Measurements from ENCODE around the gene SPNS3.

Gene SPNS3

GRCh38 chr17:4485676-4486646 is 52.2 kb downstream of the SPNS3 start:
- DNase-seq (ENCODE audit: insufficient read length, low spot score) = no peak
- no peak for FAIRE-seq

GRCh38 chr17:4487296-4487695 is 53.6 kb downstream of the SPNS3 start:
- DNase-seq (ENCODE audit: insufficient read length, low spot score) (no peak), FAIRE-seq (no peak)

DNA sequence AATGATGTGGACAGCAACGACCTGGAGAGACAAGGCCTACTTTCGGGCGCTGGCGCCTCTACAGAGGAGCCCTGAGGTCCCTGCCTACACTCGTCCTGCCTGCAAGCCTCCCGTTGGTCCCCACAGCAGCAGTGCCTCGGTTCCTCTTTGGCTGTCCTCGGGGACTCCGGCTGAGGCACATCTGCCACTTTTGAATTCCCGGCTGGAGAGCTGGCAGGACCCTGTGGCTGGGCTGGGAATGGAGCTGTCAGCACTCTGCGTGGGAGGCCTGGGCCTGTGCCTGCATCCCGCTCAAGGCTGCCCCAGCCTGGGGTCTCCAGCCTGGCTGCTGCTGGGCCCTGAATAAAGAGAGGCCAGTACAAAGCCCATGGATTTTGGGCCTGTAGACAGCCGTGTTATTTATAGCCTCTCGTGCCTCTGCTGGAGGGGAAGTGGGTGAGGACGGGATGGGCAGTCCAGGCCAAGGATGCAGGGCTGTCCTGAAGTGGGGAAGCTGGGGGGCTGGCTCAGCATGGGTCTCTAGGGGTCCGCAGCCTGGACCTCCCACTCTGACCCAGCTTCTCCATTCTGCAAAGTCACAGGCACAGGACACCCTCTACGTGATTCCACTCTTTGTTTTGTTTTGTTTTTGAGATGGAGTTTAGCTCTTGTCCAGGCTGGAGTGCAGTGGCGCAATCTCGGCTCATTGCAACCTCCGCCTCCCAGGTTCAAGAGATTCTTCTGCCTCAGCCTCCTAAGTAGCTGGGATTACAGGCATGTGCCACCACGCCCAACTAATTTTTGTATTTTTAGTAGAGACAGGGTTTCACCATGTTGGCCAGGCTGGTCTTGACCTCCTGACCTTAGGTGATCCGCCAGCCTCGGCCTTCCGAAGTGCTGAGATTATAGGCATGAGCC is 54.3 kb downstream of the SPNS3 start:
- no peak for DNase-seq (ENCODE audit: insufficient read length, low spot score)
- no peak for FAIRE-seq

DNA sequence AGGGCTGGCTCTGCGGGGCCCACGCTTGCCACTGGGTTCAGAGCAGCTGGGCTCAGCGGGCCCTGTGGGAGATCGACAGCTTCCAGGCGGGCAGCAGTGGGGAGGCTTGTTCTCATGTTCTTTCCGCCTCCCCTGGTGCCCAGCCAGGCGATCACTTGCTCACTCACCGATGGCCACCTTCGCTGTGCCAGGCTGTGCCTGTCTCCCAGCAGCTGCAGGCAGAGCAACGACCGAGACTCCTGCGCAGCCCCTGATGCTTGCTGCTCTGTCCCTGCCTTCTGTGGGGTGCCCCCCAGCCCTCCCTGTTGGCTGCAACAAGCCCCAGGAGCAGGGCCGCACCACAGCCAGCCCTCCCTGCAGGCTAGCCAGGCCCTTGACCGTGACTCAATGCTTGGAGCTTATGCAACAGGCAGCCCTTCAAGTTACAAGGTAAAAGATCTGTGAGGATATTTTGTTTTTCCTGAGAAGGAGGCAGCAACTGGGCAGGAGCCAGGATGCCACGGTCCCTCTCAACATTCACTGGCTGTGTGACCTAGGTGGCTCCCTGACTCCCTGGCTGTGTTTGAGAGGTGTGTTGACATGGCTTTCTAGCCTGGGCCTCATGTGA is 55.4 kb downstream of the SPNS3 start:
- FAIRE-seq = no peak
- no peak for DNase-seq (ENCODE audit: insufficient read length, low spot score)

DNA sequence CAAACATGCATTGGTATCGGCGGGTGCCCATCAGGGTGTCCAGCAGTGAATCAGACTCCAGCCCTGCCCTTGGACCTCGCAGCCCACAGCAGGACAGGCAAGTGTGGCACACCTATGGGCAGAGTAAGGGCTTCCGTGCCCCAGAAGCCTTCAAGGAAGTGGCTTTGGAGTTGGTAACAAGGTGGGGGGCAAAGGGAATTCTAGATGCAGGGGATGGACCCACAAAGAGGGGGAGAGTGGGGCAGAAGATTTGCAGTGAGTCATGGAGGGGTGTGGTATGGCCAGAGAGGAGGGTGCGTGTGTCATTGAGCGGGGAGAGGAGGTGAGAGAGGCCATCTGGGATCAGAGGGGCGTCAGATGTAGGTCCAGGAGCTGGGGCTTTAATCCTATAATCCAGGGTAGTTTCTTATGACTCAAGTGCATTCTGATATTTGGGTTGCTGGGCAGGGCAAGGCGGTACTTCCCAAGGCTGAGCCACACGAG is 56.4 kb downstream of the SPNS3 start:
- FAIRE-seq = no peak

GRCh38 chr17:4490637-4491061 is 56.9 kb downstream of the SPNS3 start:
- no peak for DNase-seq (ENCODE audit: insufficient read length, low spot score)
- FAIRE-seq = no peak

More for the DNA sequence above, 56.4 kb downstream of the SPNS3 start:
- DNase-seq (ENCODE audit: insufficient read length, low spot score) = no peak

DNA sequence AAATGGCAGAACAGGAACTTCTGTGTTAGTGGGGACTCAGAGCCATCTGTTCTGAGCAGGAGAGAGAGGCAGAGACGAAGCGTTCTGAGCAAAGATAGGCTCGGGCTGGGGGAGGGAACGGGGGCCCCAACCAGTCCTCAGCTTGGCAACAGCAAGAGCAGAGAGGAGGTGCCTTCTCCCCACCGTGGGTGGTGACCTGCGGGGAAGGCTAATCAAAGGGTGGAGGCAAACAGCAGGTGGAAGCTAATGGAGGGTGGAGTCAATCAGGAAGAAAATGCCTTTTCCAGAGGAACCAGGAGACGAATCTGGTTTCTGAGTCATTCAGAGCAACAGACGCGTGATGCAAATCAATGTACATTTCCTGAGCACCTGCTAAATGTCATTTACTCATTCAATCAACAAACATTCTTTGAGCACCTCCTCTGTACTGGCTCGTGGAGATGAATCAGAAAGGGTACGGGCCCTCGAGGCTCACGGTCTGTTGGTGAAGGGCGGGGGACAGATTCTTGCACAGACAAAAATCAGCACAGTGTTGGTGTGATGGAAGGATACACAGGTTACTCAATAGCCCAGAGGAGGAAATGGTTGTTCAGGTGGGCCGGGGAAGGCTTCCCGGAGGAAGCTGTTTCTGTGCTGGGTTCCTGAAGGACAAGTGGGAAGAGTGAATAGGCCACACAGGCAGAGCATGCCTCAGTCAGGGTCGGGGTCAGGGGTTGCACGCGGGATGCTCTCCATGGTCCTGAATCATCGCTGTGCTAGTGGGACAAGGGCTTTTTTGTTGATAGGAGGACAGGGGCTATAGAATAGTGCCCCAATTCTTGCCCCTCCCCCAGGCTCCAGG is 59.2 kb downstream of the SPNS3 start:
- DNase-seq (ENCODE audit: insufficient read length, low spot score) (peak; percentile 58), FAIRE-seq (peak; percentile 4)

DNA sequence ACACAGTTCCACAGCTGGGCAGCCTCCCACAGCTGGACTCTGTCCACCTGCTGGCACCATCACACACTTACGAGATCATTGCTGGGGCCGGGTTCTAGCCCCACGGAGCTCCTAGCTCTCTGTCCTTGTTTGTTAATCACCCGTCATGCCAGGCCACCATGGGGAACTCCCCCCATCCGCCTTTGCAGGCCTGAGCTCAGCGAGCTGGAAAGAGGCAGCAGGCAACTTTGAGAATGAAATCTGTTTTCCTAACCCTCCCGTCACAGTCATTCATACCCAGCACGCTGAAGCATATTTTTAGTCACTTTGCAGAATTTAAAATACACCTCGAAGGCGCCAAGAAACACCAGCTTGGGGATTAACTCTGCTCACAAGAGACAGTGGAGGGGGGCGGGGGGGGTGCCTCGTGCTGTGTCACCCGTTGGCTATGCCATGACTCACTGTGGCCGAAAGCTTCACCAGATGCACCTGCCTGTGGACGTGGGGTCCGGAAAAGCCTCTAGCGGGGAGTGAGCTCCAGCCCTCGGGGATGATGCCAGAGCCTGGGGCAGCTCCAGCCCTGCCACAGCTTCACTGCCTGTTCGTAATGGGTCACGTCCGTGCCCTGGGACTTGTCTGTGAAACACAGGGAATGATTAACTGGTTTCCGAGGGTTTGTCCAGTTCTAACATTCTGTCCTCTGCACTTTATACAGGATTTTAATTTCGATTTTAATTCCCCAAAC is 63.5 kb downstream of the SPNS3 start:
- DNase-seq (ENCODE audit: insufficient read length, low spot score) = peak; percentile 60
- no peak for FAIRE-seq

- DNase-seq (ENCODE audit: insufficient read length, low spot score) = peak; percentile 86
- FAIRE-seq = peak; percentile 81
Observed at GRCh38 chr17:4498461-4499397, 65.0 kb downstream of the SPNS3 start, which contains the start of gene SPNS2. TSS of gene SPNS2 (plus strand) at chr17:4498881. CDS start at chr17:4499048, 167 bp downstream.

GRCh38 chr17:4499431-4500190 is 65.9 kb downstream of the SPNS3 start:
- no peak for FAIRE-seq

GRCh38 chr17:4500191-4500571 is 66.4 kb downstream of the SPNS3 start:
- FAIRE-seq (no peak), DNase-seq (ENCODE audit: insufficient read length, low spot score) (no peak)

More at GRCh38 chr17:4499431-4500190, 65.9 kb downstream of the SPNS3 start:
- no peak for DNase-seq (ENCODE audit: insufficient read length, low spot score)

GRCh38 chr17:4501295-4501949 is 67.7 kb downstream of the SPNS3 start:
- FAIRE-seq = no peak
- no peak for DNase-seq (ENCODE audit: insufficient read length, low spot score)

DNA sequence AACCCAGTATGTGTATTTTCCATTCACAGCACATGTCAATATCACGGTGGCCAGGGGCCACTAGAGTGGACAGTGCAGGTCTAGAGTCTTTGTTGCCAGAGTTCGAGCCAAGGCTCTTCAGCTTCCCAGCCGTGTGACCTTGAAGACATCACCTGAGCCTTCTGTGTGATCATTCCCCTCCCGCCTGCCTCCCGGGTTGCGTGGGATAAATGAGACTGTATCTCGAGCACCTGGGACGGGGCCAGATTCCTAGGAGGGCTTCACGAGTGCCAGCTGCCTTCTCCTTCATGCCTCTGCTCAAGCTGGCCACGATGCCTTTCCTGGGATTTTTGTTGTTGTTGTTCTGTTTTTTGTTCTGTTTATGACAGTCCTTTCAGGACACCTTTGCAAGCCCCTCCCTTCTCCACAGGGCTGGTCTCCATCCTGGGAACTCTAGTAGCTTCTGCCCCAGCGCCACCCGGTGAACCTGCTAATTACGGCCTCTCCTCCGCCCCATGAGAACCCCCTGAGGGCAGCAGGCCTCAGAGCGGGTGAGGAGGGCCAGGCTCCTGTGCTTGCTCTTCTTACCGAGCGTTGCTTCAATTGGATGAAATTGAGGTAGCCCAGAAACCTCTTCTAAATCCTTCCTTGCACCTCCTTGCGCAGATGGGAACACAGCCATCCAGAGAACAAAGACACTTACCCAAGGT is 68.9 kb downstream of the SPNS3 start:
- FAIRE-seq = no peak

GRCh38 chr17:4503283-4504025 is 69.7 kb downstream of the SPNS3 start:
- no peak for FAIRE-seq
- no peak for DNase-seq (ENCODE audit: insufficient read length, low spot score)

More for the DNA sequence above, 68.9 kb downstream of the SPNS3 start:
- no peak for DNase-seq (ENCODE audit: insufficient read length, low spot score)

DNA sequence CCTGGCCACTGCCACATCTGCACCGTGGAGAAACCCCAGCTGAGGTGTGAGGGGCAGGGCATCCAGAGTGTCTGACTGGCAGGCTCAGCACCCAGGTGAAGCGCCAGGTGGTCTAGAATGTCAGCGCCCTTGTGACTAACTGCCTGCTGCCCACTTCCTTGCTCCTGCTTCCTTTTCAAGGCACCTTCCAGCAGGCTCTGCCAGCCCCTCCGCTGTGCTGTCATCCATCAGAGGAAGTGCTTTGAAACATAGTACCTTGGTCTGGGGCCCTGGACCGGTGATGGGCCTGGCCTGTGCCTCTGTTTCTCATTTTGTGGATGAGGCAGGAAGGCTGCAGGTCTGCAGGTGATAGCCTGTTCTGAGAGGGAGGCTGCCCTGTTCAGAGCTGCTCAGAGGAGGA is 70.4 kb downstream of the SPNS3 start:
- FAIRE-seq (no peak), DNase-seq (ENCODE audit: insufficient read length, low spot score) (no peak)

All from HTR-8/SVneo (cell line).